T-helper 22 cell (primary cell): ENCODE data around the gene BUB1.
"Not testable (repeated sequence)": the region's sequence is repeated elsewhere in the genome, so short reads cannot be mapped to it uniquely, and the experiment has no call there.

ENCODE experiments used
- DNase-seq: peaks from one replicate; pipeline ENCODE4 v3.0.0-alpha.2; 2020; ENCODE audit warnings: low read depth

Gene BUB1

GRCh38 chr2:110591973-110592372, 85.9 kb downstream of the BUB1 start:
- DNase-seq: not testable (repeated sequence)

- not testable (repeated sequence) for DNase-seq
Observed at GRCh38 chr2:110589677-110590330, 88.1 kb downstream of the BUB1 start.

- not testable (repeated sequence) for DNase-seq
Observed at GRCh38 chr2:110588520-110588919, 89.3 kb downstream of the BUB1 start.
